BJ (cell line): ENCODE data around the gene PTK6. TPM values are rescaled to one million over a fixed set of nuclear protein-coding genes. Genes with fewer than 3 reads are reported as not detected.

Source experiments
- CTCF ChIA-PET: fragments of 350-600 bp; formaldehyde crosslinking; extraction: SDS; loops from one replicate; lab custom pipeline; 2021; ENCODE audit warnings: antibody characterized with exemption, inconsistent platforms; lab: Yijun Ruan, JAX
- POLR2A ChIA-PET: fragments of 300-600 bp; sonication (Branson Sonifier 250); formaldehyde crosslinking; extraction: SDS; loops from one replicate; lab custom pipeline; 2021; ENCODE audit warnings: antibody characterized with exemption; lab: Charles Lee
- DNase-seq: peaks from one replicate; pipeline ENCODE4 v3.0.0-alpha.2; 2011; ENCODE audit warnings: low read depth
- H3K27me3 ChIP-seq: 2 replicates; pipeline ENCODE4 v1.6.0; 2011; ENCODE audit warnings: low read length; ENCODE audit not compliant: control insufficient read depth, insufficient read depth
- H3K36me3 ChIP-seq: 2 replicates; pipeline ENCODE4 v1.5.1; 2011; ENCODE audit warnings: low read length; ENCODE audit not compliant: control insufficient read depth, insufficient read depth
- H3K4me3 ChIP-seq: 2 replicates; pipeline ENCODE4 v1.5.1; 2011; ENCODE audit warnings: low read depth, mild to moderate bottlenecking, control low read depth, low read length
- polyA plus RNA-seq: library from polyadenylated mRNA; depleted of rRNA; stranded (reverse); fragments of >200 nt; gene quantifications from 2 replicates; pipeline ENCODE4 v1.2.3, GENCODE V29; 2011
- TF ChIP-seq, protein P1 (sequence below): IDR thresholded peaks from 2 replicates; pipeline ENCODE4 v1.5.1; 2011; ENCODE audit warnings: low read depth, mild to moderate bottlenecking, control low read depth, inconsistent platforms, low read length, moderate library complexity; ENCODE audit not compliant: insufficient read depth

PTK6 gene
- polyA plus RNA-seq, 1 experiment: 0.05 TPM

DNA sequence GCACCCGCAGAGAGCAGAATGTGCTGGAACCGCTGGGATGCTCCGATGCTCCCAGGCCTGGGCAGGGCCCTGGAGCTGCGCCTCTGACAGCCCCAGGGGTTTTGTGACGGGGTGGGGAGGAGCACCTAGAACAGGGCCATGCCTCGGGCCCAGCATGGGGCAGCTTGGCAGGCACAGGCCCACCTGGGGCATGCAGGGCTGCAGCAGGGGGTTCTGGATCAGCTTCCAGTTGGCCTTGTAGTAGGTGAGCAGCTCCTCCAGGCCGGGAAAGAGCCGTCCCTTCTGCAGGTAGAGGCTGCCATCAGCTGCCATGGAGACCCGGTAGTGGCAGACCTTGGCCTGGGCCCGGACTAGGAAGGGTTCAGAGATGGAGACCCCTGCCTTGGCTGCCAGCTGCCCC is 6.0 kb upstream of the PTK6 start:
- no peak for DNase-seq
- no peak overlapping the region for H3K4me3 ChIP-seq
- TF ChIP-seq, protein P1, sequence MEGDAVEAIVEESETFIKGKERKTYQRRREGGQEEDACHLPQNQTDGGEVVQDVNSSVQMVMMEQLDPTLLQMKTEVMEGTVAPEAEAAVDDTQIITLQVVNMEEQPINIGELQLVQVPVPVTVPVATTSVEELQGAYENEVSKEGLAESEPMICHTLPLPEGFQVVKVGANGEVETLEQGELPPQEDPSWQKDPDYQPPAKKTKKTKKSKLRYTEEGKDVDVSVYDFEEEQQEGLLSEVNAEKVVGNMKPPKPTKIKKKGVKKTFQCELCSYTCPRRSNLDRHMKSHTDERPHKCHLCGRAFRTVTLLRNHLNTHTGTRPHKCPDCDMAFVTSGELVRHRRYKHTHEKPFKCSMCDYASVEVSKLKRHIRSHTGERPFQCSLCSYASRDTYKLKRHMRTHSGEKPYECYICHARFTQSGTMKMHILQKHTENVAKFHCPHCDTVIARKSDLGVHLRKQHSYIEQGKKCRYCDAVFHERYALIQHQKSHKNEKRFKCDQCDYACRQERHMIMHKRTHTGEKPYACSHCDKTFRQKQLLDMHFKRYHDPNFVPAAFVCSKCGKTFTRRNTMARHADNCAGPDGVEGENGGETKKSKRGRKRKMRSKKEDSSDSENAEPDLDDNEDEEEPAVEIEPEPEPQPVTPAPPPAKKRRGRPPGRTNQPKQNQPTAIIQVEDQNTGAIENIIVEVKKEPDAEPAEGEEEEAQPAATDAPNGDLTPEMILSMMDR: no peak
- POLR2A ChIA-PET: interaction anchor here (0.6 kb wide), 1 partner anchor 22 kb away, joined by 3 read pairs; no protein-coding TSS in a partner anchor
- no peaks in the 10 kb centered on the region for H3K36me3 ChIP-seq
- H3K27me3 ChIP-seq: 0 out of 2 replicates have a peak, but pooled peaks cover 2% of the 10 kb centered on the region
- CTCF ChIA-PET: interaction anchor here (0.6 kb wide), 1 partner anchor 55 kb away, joined by 3 read pairs; no protein-coding TSS in a partner anchor

DNA sequence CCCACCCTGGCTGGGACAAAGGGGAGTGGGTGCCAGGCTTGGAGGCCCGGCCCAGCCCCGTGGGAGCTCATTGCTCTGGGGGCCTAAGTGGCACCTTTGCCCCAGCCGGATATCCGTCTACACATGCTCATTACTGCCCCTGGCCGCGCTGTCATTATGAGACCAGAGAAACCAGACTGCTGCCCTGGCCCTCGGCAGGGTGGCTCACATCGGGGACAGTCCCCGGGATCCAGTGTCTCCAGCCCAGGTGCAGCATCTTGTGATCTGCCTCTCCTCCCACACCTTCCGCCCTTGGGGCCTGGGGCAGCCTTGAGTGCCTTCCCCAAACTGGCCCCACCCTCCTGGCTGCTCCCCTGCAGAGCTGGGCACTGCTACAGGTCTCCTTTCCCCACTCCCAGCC is 5.5 kb upstream of the PTK6 start:
- no peak overlapping the region for H3K4me3 ChIP-seq
- POLR2A ChIA-PET: interaction anchor here (0.6 kb wide), 1 partner anchor 22 kb away, joined by 3 read pairs; no protein-coding TSS in a partner anchor
- TF ChIP-seq, protein P1: no peak
- CTCF ChIA-PET: no interaction called here
- DNase-seq: no peak
- no peaks in the 10 kb centered on the region for H3K36me3 ChIP-seq
- no peaks in the 10 kb centered on the region for H3K27me3 ChIP-seq

DNA sequence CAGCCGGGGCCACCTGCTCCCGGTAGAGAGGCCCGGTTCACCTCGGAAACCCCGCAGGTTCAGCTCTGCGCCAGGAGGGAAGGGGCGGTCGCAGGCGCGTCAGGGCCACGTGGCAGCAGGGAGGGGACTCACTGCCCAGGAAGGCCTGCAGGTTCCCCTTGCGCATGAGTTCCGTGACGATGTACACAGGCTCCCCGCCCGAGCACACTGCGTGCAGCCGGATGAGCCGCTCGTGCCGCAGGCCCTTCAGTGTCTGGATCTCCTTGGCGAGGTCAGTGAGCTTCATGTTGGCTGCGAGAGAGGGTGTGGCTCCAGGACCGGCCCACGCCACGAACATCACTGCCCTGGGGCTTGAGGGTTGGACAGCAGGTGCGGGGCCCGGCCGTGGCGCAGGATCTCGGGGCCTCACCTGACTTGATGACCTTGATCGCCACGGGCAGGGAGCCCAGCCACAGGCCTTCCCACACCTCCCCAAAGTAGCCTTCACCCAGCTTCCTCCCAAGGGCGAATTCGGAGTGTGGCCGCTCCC is 4.9 kb upstream of the PTK6 start:
- DNase-seq: no peak
- POLR2A ChIA-PET: interaction anchor here (0.6 kb wide), 2 partner anchors 199 to 748 kb away, joined by 9 read pairs; no protein-coding TSS in a partner anchor
- CTCF ChIA-PET: interaction anchor here (1.1 kb wide), 1 partner anchor 11 kb away, joined by 3 read pairs; no protein-coding TSS in a partner anchor
- TF ChIP-seq, protein P1: no peak
- no peaks in the 10 kb centered on the region for H3K36me3 ChIP-seq
- no peak overlapping the region for H3K4me3 ChIP-seq
- no peaks in the 10 kb centered on the region for H3K27me3 ChIP-seq

DNA sequence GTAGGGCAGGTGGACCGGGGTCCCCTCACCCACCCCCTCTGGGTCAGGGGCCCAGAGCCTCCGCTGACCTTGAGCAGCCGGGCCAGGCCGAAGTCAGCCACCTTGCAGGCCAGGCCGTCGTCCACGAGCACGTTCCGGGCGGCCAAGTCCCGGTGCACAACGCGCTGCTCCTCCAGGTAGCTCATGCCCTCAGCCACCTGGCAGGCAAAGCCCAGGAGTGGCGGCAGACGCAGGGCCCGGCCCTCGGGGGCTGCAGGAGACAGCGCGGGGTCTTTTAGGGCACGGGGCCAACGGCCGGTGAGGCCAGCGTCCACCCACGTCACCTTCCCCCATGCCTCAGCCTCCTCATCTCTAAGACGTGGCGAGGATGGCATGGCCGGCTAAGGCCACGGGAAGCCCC is 4.2 kb upstream of the PTK6 start:
- H3K36me3 ChIP-seq: no peaks in the 10 kb centered on the region
- H3K27me3 ChIP-seq: no peaks in the 10 kb centered on the region
- ChIA-PET POLR2A (interaction anchor here (0.6 kb wide), 1 partner anchor 747 kb away, joined by 9 read pairs; no protein-coding TSS in a partner anchor), CTCF (interaction anchor here (1.1 to 5.8 kb wide), 2 partner anchors 12 to 433 kb away, joined by 3 to 53 read pairs; no protein-coding TSS in a partner anchor)
- H3K4me3 ChIP-seq: no peak overlapping the region
- DNase-seq: no peak
- TF ChIP-seq, protein P1: no peak

DNA sequence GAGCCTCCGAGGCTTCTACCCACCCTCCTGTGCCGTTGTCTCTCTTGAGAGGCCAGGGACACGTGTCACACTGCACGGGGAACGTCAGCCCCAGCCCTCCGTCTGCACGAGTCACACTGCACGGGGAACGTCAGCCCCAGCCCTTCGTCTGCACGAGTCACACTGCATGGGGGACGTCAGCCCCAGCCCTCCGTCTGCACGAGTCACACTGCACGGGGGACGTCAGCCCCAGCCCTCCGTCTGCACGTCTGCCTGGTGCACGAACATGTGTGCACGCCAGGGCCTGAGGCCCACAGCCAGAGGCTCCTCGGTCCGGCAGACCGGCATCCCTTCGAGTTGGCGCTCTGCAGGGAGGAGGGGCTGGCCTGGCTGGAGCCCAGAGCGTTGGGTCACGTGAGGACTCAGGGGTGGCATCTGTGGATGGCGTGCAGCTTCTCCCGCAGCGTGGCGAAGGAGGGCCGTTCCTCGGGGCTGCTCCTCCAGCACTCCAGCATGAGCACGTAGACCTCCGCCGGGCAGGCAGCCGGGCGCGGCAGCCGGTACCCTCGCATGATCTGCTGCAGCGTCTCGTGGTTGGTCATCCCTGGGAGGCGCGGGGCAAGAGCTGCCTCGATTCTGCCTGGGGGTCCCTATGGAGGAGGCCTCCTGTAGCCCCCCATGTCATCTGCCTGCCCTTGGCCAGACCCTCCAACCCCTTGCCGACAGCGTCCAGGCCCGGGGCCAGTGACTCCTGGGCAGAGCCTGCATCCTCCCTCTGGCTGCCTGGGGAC is 3.4 kb upstream of the PTK6 start:
- TF ChIP-seq, protein P1: no peak
- DNase-seq: no peak
- ChIA-PET POLR2A (no interaction called here), CTCF (interaction anchor here (1.2 to 5.8 kb wide), 4 partner anchors 102 to 440 kb away, joined by 3 to 53 read pairs (median 3); partner anchors contain the start of genes PRPF6 and TPD52L2)
- H3K4me3 ChIP-seq: no peak overlapping the region
- no peaks in the 10 kb centered on the region for H3K36me3 ChIP-seq
- H3K27me3 ChIP-seq: no peaks in the 10 kb centered on the region
